ENCODE results near the gene EIF2A.

Gene EIF2A

GRCh38 chr3:150556792-150557191 is 10.2 kb downstream of the EIF2A start:
- DNase-seq (ENCODE audit: low read depth) = no peak
- H3K4me3 ChIP-seq (ENCODE audit: low read length) = no peak overlapping the region
- TF ChIP-seq, protein P1, sequence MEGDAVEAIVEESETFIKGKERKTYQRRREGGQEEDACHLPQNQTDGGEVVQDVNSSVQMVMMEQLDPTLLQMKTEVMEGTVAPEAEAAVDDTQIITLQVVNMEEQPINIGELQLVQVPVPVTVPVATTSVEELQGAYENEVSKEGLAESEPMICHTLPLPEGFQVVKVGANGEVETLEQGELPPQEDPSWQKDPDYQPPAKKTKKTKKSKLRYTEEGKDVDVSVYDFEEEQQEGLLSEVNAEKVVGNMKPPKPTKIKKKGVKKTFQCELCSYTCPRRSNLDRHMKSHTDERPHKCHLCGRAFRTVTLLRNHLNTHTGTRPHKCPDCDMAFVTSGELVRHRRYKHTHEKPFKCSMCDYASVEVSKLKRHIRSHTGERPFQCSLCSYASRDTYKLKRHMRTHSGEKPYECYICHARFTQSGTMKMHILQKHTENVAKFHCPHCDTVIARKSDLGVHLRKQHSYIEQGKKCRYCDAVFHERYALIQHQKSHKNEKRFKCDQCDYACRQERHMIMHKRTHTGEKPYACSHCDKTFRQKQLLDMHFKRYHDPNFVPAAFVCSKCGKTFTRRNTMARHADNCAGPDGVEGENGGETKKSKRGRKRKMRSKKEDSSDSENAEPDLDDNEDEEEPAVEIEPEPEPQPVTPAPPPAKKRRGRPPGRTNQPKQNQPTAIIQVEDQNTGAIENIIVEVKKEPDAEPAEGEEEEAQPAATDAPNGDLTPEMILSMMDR (conservative IDR thresholded peaks at IDR 0.05; ENCODE audit: low read length) = no peak

- H3K4me3 ChIP-seq (ENCODE audit: low read length) = no peak overlapping the region
- DNase-seq (ENCODE audit: low read depth) = no peak
- TF ChIP-seq, protein P1 (conservative IDR thresholded peaks at IDR 0.05; ENCODE audit: low read length) = no peak
These were observed 11.1 kb downstream of the EIF2A start for GRCh38 chr3:150557725-150558124.

DNA sequence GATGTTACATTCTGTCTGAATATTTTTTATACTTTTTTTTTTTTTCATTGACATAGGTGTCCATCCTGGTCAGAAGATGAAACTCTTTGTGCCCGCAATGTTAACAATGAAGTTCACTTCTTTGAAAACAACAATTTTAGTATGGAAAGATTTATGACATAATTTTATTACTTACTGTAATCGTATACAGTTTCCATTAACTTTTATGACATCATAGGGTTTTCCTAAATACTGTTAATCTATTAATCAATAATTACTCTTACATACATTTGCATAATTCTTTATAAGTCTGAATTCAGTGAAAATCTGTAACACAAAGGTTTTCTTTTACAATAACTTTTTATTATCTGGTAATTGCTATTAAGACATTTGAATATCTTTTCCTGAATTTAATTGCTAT is 17.7 kb downstream of the EIF2A start:
- DNase-seq (ENCODE audit: low read depth) = no peak
- no peak overlapping the region for H3K4me3 ChIP-seq (ENCODE audit: low read length)
- TF ChIP-seq, protein P1 (conservative IDR thresholded peaks at IDR 0.05; ENCODE audit: low read length) = no peak

GRCh38 chr3:150567328-150567727 is 20.7 kb downstream of the EIF2A start:
- TF ChIP-seq, protein P1 (conservative IDR thresholded peaks at IDR 0.05; ENCODE audit: low read length) = no peak
- H3K4me3 ChIP-seq (ENCODE audit: low read length) = no peak overlapping the region
- DNase-seq (ENCODE audit: low read depth) = no peak

DNA sequence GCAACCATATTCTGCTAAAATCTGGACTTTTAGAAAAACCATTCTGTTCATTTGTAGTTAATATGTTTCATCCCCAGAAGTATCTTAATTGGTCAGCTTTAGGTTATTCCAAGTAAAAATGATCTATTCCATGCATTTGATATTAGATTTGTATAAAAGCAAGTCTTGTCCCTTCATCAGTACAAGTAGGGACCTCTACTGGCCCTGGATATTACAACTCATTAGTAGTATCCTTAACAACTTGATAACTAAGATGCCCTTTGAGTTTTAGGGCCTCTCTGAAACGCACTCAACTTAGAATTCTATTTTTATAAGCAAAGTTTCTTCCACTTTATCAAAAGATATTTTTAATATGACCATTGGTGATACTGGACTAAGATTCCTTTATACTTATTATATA is 31.3 kb downstream of the EIF2A start:
- TF ChIP-seq, protein P1 (conservative IDR thresholded peaks at IDR 0.05; ENCODE audit: low read length) = no peak
- DNase-seq (ENCODE audit: low read depth) = peak; percentile 4
- no peak overlapping the region for H3K4me3 ChIP-seq (ENCODE audit: low read length)

GRCh38 chr3:150581174-150581573 is 34.6 kb downstream of the EIF2A start:
- TF ChIP-seq, protein P1 (conservative IDR thresholded peaks at IDR 0.05; ENCODE audit: low read length) = no peak
- H3K4me3 ChIP-seq (ENCODE audit: low read length) = no peak overlapping the region
- DNase-seq (ENCODE audit: low read depth) = no peak

GRCh38 chr3:150582620-150583019 is 36.0 kb downstream of the EIF2A start:
- no peak for DNase-seq (ENCODE audit: low read depth)
- H3K4me3 ChIP-seq (ENCODE audit: low read length) = no peak overlapping the region
- TF ChIP-seq, protein P1 (conservative IDR thresholded peaks at IDR 0.05; ENCODE audit: low read length) = no peak

Measured in AG10803 (cell line).